Activated T-helper 1 cell treated with anti-CD3 and anti-CD28 coated beads, Interleukin-12 subunit alpha, Interleukin-12 subunit beta, Interleukin-2, Interleukin-4 antibody, amounts not matched to agents 30 ng/mL and 10 ng/mL and 1 ng/mL, durations not matched to agents 14 hours and 24 hours and 36 hours (primary cell): ENCODE results near the gene YAF2. TPM values are rescaled to one million over a fixed set of nuclear protein-coding genes. Genes with fewer than 3 reads are reported as not detected.

Experiments
- DNase-seq: peaks from one replicate; pipeline ENCODE4 v3.0.0; 2021; ENCODE audit warnings: low spot score
- H3K27ac Mint-ChIP-seq: one replicate; pipeline ENCODE4 v1.8.0; 2021; ENCODE audit warnings: mild to moderate bottlenecking, mixed read lengths
- H3K27me3 Mint-ChIP-seq: one replicate; pipeline ENCODE4 v1.8.0; 2022; ENCODE audit warnings: mild to moderate bottlenecking, moderate library complexity, mixed read lengths; ENCODE audit not compliant: insufficient read depth
- H3K36me3 Mint-ChIP-seq: one replicate; pipeline ENCODE4 v1.8.0; 2021; ENCODE audit warnings: low read depth, mixed read lengths
- H3K4me1 Mint-ChIP-seq: one replicate; pipeline ENCODE4 v1.8.0; 2021; ENCODE audit warnings: low read depth, mixed read lengths
- H3K4me3 Mint-ChIP-seq: one replicate; pipeline ENCODE4 v1.8.0; 2021; ENCODE audit warnings: mild to moderate bottlenecking, moderate library complexity, mixed read lengths
- H3K9me3 Mint-ChIP-seq: one replicate; pipeline ENCODE4 v1.8.0; 2021; ENCODE audit warnings: mixed read lengths
- intact Hi-C: fragments of 100-400 bp; cut with micrococcal nuclease; formaldehyde crosslinking; loops from one replicate; pipeline ENCODE4 v1.15.1; 2024
- total RNA-seq: library from RNA; stranded (reverse); gene quantifications from 2 replicates; pipeline ENCODE4 v1.2.3, GENCODE V29; 2022

The YAF2 gene
- total RNA-seq, 1 donor from 2014 or later, result 46.8 TPM

- Mint-ChIP-seq H3K27me3 (no peaks in the 10 kb centered on the region), H3K36me3 (no peaks in the 10 kb centered on the region), H3K9me3 (no peaks in the 10 kb centered on the region), H3K4me1 (peaks cover 14% of the 10 kb centered on the region), H3K4me3 (no peak overlapping the region), H3K27ac (no peak overlapping the region)
- intact Hi-C loops, result no loop called here
- no peak for DNase-seq
Observed at GRCh38 chr12:42126963-42127362, 111.1 kb downstream of the YAF2 start.

GRCh38 chr12:42125388-42125767, 112.7 kb downstream of the YAF2 start:
- H3K9me3 Mint-ChIP-seq, result no peaks in the 10 kb centered on the region
- H3K36me3 Mint-ChIP-seq, result no peaks in the 10 kb centered on the region
- H3K4me3 Mint-ChIP-seq, result no peak overlapping the region
- H3K27me3 Mint-ChIP-seq, result no peaks in the 10 kb centered on the region
- H3K27ac Mint-ChIP-seq, result no peak overlapping the region
- intact Hi-C loops, result no loop called here
- no peak for DNase-seq
- H3K4me1 Mint-ChIP-seq, result peaks cover 11% of the 10 kb centered on the region

GRCh38 chr12:42124764-42125387, 113.2 kb downstream of the YAF2 start:
- no peak overlapping the region for H3K27ac Mint-ChIP-seq
- no peaks in the 10 kb centered on the region for H3K9me3 Mint-ChIP-seq
- no peak for DNase-seq
- H3K4me3 Mint-ChIP-seq, result no peak overlapping the region
- H3K27me3 Mint-ChIP-seq, result no peaks in the 10 kb centered on the region
- peaks cover 2% of the 10 kb centered on the region for H3K36me3 Mint-ChIP-seq
- intact Hi-C loops, result no loop called here
- peaks cover 16% of the 10 kb centered on the region for H3K4me1 Mint-ChIP-seq

GRCh38 chr12:42119085-42119633, 118.9 kb downstream of the YAF2 start:
- no peak overlapping the region for H3K27ac Mint-ChIP-seq
- no peak for DNase-seq
- H3K27me3 Mint-ChIP-seq, result no peaks in the 10 kb centered on the region
- H3K36me3 Mint-ChIP-seq, result peaks cover 30% of the 10 kb centered on the region
- H3K4me1 Mint-ChIP-seq, result peaks cover 23% of the 10 kb centered on the region
- H3K9me3 Mint-ChIP-seq, result peaks cover 8% of the 10 kb centered on the region
- intact Hi-C loops, result no loop called here
- H3K4me3 Mint-ChIP-seq, result no peak overlapping the region

- Mint-ChIP-seq H3K9me3 (peaks cover 11% of the 10 kb centered on the region), H3K36me3 (peaks cover 35% of the 10 kb centered on the region), H3K4me3 (no peak overlapping the region), H3K4me1 (peaks cover 23% of the 10 kb centered on the region), H3K27ac (peak overlapping the region; percentile 67), H3K27me3 (no peaks in the 10 kb centered on the region)
- intact Hi-C loops, result no loop called here
- DNase-seq, result no peak
Observed at GRCh38 chr12:42118136-42118879, 119.7 kb downstream of the YAF2 start.

- no peak for DNase-seq
- no peaks in the 10 kb centered on the region for H3K4me1 Mint-ChIP-seq
- H3K27ac Mint-ChIP-seq, result no peak overlapping the region
- peaks cover 19% of the 10 kb centered on the region for H3K36me3 Mint-ChIP-seq
- no peak overlapping the region for H3K4me3 Mint-ChIP-seq
- intact Hi-C loops, result no loop called here
- H3K27me3 Mint-ChIP-seq, result no peaks in the 10 kb centered on the region
- H3K9me3 Mint-ChIP-seq, result peaks cover 9% of the 10 kb centered on the region
Observed at GRCh38 chr12:42109031-42109430, 129.0 kb downstream of the YAF2 start.

Other genes starting within 250 kb of the YAF2 start
- gene GXYLT1, start 93.4 kb downstream of the YAF2 start, total RNA-seq, result 10.5 and 11.4 TPM in 2 replicates
- 47.4 and 58.2 TPM in 2 replicates for gene ZCRB1, start 87.8 kb upstream of the YAF2 start, total RNA-seq
- gene PPHLN1, start 87.9 kb upstream of the YAF2 start, total RNA-seq, result 89.2 and 90.1 TPM in 2 replicates